Stomach (tissue), 4 donors: ENCODE data around the gene PRLH.

Experiments used
- EP300 ChIP-seq: sonication (generic); formaldehyde crosslinking; IDR thresholded peaks from one replicate; pipeline ENCODE4 v1.6.1; 2017; ENCODE audit warnings: antibody characterized with exemption
- POLR2A ChIP-seq, 4 donors: fragments of 450-650 bp; IDR thresholded peaks; one replicate each; pipeline ENCODE4 v1.6.1; 2016; ENCODE audit warnings: antibody characterized with exemption in 4 of 4, control low read depth in 2 of 4, mild to moderate bottlenecking in 1 of 4, moderate library complexity in 1 of 4
- POLR2AphosphoS5 ChIP-seq, 3 donors: sonication (generic); formaldehyde crosslinking; IDR thresholded peaks; one replicate each; pipeline ENCODE4 v1.6.1; 2016; ENCODE audit warnings: antibody characterized with exemption in 3 of 3
- TF ChIP-seq, protein P1 (sequence below), 7 experiments: fragments of 450-650 bp in 4 of 7; fragments of 200-600 bp in 3 of 7; sonication (generic) in 3 of 7; IDR thresholded peaks; one replicate each; pipeline ENCODE4 v1.5.1; 2016 to 2019; ENCODE audit warnings: antibody characterized with exemption in 7 of 7, control low read depth in 2 of 7, mild to moderate bottlenecking in 1 of 7

- TF ChIP-seq POLR2AphosphoS5 (IDR thresholded peaks at IDR 0.05) = no peak
- no peak for TF ChIP-seq POLR2A (IDR thresholded peaks at IDR 0.05)
- TF ChIP-seq, protein P1, sequence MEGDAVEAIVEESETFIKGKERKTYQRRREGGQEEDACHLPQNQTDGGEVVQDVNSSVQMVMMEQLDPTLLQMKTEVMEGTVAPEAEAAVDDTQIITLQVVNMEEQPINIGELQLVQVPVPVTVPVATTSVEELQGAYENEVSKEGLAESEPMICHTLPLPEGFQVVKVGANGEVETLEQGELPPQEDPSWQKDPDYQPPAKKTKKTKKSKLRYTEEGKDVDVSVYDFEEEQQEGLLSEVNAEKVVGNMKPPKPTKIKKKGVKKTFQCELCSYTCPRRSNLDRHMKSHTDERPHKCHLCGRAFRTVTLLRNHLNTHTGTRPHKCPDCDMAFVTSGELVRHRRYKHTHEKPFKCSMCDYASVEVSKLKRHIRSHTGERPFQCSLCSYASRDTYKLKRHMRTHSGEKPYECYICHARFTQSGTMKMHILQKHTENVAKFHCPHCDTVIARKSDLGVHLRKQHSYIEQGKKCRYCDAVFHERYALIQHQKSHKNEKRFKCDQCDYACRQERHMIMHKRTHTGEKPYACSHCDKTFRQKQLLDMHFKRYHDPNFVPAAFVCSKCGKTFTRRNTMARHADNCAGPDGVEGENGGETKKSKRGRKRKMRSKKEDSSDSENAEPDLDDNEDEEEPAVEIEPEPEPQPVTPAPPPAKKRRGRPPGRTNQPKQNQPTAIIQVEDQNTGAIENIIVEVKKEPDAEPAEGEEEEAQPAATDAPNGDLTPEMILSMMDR (IDR thresholded peaks at IDR 0.05) = no peak
- no peak for TF ChIP-seq EP300
These were observed 41.7 kb upstream of the PRLH start for GRCh38 chr2:237524631-237525030.
